ENCODE results near the gene PRKCA. TPM values are rescaled to one million over a fixed set of nuclear protein-coding genes. Genes with fewer than 3 reads are reported as not detected.
"Not testable (repeated sequence)": the region's sequence is repeated elsewhere in the genome, so short reads cannot be mapped to it uniquely, and the experiment has no call there.

The PRKCA gene
- total RNA-seq, 1 experiment from 2014 or later = 22.6 TPM

DNA sequence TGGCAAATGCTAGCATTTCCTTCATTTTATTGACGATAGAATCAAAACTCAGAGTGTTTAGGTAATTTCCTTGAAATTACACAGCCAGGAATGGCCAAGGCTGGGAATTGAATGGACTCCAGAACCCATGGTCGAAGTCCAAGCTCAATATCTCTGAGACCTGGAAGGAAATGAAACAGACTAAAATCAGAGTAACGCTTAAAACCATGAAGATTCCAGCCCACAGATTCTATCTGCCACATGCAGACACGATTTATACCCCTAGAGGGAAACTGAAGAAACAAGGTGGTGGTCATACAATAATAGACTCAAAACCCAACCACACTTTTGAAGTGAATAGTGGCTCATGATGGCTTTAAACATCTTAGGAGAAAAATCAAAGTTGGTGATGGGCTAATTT is 95.6 kb downstream of the PRKCA start:
- H3K9me3 ChIP-seq (ENCODE audit: low read length) = peaks cover 4% of the 10 kb centered on the region; the same call in 1 of the 2 replicates
- TF ChIP-seq EZH2phosphoT487 (IDR thresholded peaks at IDR 0.05; ENCODE audit: borderline replicate concordance, low read length) = no peak
- TF ChIP-seq EZH2 (IDR thresholded peaks at IDR 0.05; ENCODE audit: low read length, unreplicated experiment) = no peak
- TF ChIP-seq, protein P1, sequence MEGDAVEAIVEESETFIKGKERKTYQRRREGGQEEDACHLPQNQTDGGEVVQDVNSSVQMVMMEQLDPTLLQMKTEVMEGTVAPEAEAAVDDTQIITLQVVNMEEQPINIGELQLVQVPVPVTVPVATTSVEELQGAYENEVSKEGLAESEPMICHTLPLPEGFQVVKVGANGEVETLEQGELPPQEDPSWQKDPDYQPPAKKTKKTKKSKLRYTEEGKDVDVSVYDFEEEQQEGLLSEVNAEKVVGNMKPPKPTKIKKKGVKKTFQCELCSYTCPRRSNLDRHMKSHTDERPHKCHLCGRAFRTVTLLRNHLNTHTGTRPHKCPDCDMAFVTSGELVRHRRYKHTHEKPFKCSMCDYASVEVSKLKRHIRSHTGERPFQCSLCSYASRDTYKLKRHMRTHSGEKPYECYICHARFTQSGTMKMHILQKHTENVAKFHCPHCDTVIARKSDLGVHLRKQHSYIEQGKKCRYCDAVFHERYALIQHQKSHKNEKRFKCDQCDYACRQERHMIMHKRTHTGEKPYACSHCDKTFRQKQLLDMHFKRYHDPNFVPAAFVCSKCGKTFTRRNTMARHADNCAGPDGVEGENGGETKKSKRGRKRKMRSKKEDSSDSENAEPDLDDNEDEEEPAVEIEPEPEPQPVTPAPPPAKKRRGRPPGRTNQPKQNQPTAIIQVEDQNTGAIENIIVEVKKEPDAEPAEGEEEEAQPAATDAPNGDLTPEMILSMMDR (conservative IDR thresholded peaks at IDR 0.05; ENCODE audit: low read depth, low read length) = no peak
- no peaks in the 10 kb centered on the region for H3K4me1 ChIP-seq (ENCODE audit: insufficient read depth, low read length)
- BruUV-seq (replicated peaks) = no TSS peak
- H3K27ac ChIP-seq (ENCODE audit: low read length) = no peak overlapping the region
- H3K79me2 ChIP-seq (ENCODE audit: low read length) = peaks cover 36% of the 10 kb centered on the region
- H3K4me2 ChIP-seq (ENCODE audit: low read length) = no peak overlapping the region
- no peaks in the 10 kb centered on the region for H3K27me3 ChIP-seq (ENCODE audit: low read length)
- intact Hi-C loops (cut with micrococcal nuclease) = no loop called here
- H4K20me1 ChIP-seq (ENCODE audit: low read length) = no peaks in the 10 kb centered on the region
- no peak overlapping the region for H2AFZ ChIP-seq (ENCODE audit: low read length)
- H3K4me3 ChIP-seq (ENCODE audit: low read length) = no peak overlapping the region
- H3K36me3 ChIP-seq (ENCODE audit: low read depth, low read length) = peaks cover 14% of the 10 kb centered on the region
- H3K9me2 ChIP-seq (replicated peaks; ENCODE audit: low read length) = no peaks in the 10 kb centered on the region
- ChIA-PET CTCF (interaction anchor here (0.5 kb wide), 1 partner anchor 234 kb away, joined by 3 read pairs; no protein-coding TSS in a partner anchor), POLR2A (ENCODE audit: unreplicated experiment) (no interaction called here)
- DNase-seq (no peak), ATAC-seq (no peak)
- no peaks in the 10 kb centered on the region for H3F3A ChIP-seq (ENCODE audit: low read length, unreplicated experiment)
- H3K9ac ChIP-seq (ENCODE audit: low read length) = no peak overlapping the region

DNA sequence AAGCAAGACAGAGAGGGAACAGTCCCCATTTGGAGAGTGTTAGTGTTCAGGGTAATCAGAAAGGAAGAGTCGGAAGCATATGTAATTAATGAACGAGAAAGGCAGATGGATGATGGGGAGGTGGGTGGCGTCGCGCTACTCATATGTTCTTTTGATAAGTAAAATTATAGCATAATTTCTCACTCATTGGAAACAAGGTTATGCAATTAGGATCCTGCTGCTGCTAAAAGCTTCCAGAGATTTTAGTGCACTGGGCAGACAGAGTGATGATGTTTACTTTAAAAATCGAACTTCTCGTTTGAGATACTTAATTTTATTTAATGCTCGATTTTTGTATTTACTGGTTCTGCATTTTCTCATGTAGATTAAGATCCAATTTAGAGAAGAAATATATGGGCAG is 96.2 kb downstream of the PRKCA start:
- BruUV-seq (replicated peaks) = no TSS peak
- H3K9ac ChIP-seq (ENCODE audit: low read length) = no peak overlapping the region
- intact Hi-C loops (cut with micrococcal nuclease) = no loop called here
- H3K27me3 ChIP-seq (ENCODE audit: low read length) = no peaks in the 10 kb centered on the region
- ChIA-PET CTCF (no interaction called here), POLR2A (ENCODE audit: unreplicated experiment) (no interaction called here)
- H3K27ac ChIP-seq (ENCODE audit: low read length) = no peak overlapping the region
- H3K4me1 ChIP-seq (ENCODE audit: insufficient read depth, low read length) = no peaks in the 10 kb centered on the region
- ATAC-seq (no peak), DNase-seq (no peak)
- H3K4me3 ChIP-seq (ENCODE audit: low read length) = no peak overlapping the region
- H2AFZ ChIP-seq (ENCODE audit: low read length) = no peak overlapping the region
- peaks cover 36% of the 10 kb centered on the region for H3K79me2 ChIP-seq (ENCODE audit: low read length)
- H3K9me2 ChIP-seq (replicated peaks; ENCODE audit: low read length) = no peaks in the 10 kb centered on the region
- TF ChIP-seq EZH2phosphoT487 (IDR thresholded peaks at IDR 0.05; ENCODE audit: borderline replicate concordance, low read length) (no peak), EZH2 (IDR thresholded peaks at IDR 0.05; ENCODE audit: low read length, unreplicated experiment) (no peak)
- TF ChIP-seq, protein P1 (conservative IDR thresholded peaks at IDR 0.05; ENCODE audit: low read depth, low read length) = no peak
- peaks cover 4% of the 10 kb centered on the region; the same call in 1 of the 2 replicates for H3K9me3 ChIP-seq (ENCODE audit: low read length)
- H3K36me3 ChIP-seq (ENCODE audit: low read depth, low read length) = peaks cover 14% of the 10 kb centered on the region
- H3F3A ChIP-seq (ENCODE audit: low read length, unreplicated experiment) = no peaks in the 10 kb centered on the region
- H3K4me2 ChIP-seq (ENCODE audit: low read length) = no peak overlapping the region
- no peaks in the 10 kb centered on the region for H4K20me1 ChIP-seq (ENCODE audit: low read length)

DNA sequence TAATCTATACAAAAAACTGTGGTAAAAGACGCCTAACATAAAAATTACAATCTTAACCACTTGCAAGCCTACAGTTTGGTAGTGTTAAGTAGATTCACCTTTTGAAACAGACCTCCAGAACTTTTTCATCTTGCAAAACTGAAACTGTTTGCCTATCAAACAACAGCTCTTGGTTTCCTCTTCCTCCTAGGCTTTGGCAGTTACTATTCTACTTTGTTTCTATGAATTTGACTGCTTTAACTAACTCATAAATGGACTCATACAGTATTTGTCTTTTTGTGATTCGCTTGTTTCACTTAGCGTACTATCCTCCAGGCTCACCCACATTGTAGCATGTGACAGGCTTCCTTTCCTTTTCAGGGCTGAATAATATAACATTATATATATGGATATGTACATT is 97.0 kb downstream of the PRKCA start:
- peaks cover 14% of the 10 kb centered on the region for H3K36me3 ChIP-seq (ENCODE audit: low read depth, low read length)
- H2AFZ ChIP-seq (ENCODE audit: low read length) = no peak overlapping the region
- H3K79me2 ChIP-seq (ENCODE audit: low read length) = peaks cover 36% of the 10 kb centered on the region
- H3K9ac ChIP-seq (ENCODE audit: low read length) = no peak overlapping the region
- no peak overlapping the region for H3K4me2 ChIP-seq (ENCODE audit: low read length)
- TF ChIP-seq EZH2phosphoT487 (IDR thresholded peaks at IDR 0.05; ENCODE audit: borderline replicate concordance, low read length) = no peak
- TF ChIP-seq, protein P1 (conservative IDR thresholded peaks at IDR 0.05; ENCODE audit: low read depth, low read length) = no peak
- TF ChIP-seq EZH2 (IDR thresholded peaks at IDR 0.05; ENCODE audit: low read length, unreplicated experiment) = no peak
- intact Hi-C loops (cut with micrococcal nuclease) = no loop called here
- DNase-seq (no peak), ATAC-seq (no peak)
- ChIA-PET POLR2A (ENCODE audit: unreplicated experiment) (no interaction called here), CTCF (no interaction called here)
- H3K27me3 ChIP-seq (ENCODE audit: low read length) = no peaks in the 10 kb centered on the region
- H3K27ac ChIP-seq (ENCODE audit: low read length) = no peak overlapping the region
- no peaks in the 10 kb centered on the region for H4K20me1 ChIP-seq (ENCODE audit: low read length)
- no peaks in the 10 kb centered on the region for H3K4me1 ChIP-seq (ENCODE audit: insufficient read depth, low read length)
- H3K9me3 ChIP-seq (ENCODE audit: low read length) = peaks cover 4% of the 10 kb centered on the region; the same call in 1 of the 2 replicates
- H3K4me3 ChIP-seq (ENCODE audit: low read length) = no peak overlapping the region
- no TSS peak for BruUV-seq (replicated peaks)
- H3K9me2 ChIP-seq (replicated peaks; ENCODE audit: low read length) = no peaks in the 10 kb centered on the region
- no peaks in the 10 kb centered on the region for H3F3A ChIP-seq (ENCODE audit: low read length, unreplicated experiment)

DNA sequence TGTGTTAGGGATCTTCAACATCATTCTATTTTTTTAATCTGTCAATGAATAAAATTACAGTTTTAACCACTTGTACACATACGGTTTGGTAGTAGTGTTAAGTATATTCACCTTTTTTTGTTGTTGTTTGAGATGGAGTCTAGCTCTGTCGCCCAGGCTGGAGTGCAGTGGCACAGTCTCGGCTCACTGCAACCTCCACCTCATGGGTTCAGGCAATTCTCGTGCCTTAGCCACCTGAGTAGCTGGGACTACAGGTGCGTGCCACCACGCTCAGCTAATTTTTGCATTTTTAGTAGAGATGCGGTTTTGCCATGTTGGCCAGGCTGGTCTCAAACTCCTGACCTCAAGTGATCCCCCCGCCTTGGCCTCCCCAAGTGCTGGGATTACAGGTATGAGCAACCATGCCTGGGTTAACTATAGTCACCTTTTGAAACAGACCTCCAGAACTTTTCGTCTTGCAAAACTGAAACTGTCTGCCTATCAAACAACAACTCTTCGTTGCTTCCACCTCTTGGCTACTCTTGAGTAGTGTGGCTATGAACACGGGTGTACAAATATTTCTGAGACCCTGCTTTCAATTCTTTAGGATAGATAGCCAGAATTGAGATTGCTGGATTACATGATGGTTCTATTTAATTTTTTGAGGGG is 97.8 kb downstream of the PRKCA start:
- H3K79me2 ChIP-seq (ENCODE audit: low read length) = peaks cover 36% of the 10 kb centered on the region
- CTCF ChIA-PET; H3K4me3 ChIP-seq (ENCODE audit: low read length); H2AFZ ChIP-seq (ENCODE audit: low read length); H3K9me2 ChIP-seq (replicated peaks; ENCODE audit: low read length); intact Hi-C loops (cut with micrococcal nuclease); H3K27me3 ChIP-seq (ENCODE audit: low read length); H3F3A ChIP-seq (ENCODE audit: low read length, unreplicated experiment); DNase-seq; H3K4me2 ChIP-seq (ENCODE audit: low read length); ATAC-seq; H3K27ac ChIP-seq (ENCODE audit: low read length); BruUV-seq (replicated peaks); H3K4me1 ChIP-seq (ENCODE audit: insufficient read depth, low read length); H4K20me1 ChIP-seq (ENCODE audit: low read length); POLR2A ChIA-PET (ENCODE audit: unreplicated experiment); H3K9ac ChIP-seq (ENCODE audit: low read length); H3K9me3 ChIP-seq (ENCODE audit: low read length): not testable (repeated sequence)
- H3K36me3 ChIP-seq (ENCODE audit: low read depth, low read length) = peaks cover 14% of the 10 kb centered on the region
